HepG2 (cell line): Measurements from ENCODE around the gene RPL36AL. TPM values are rescaled to one million over a fixed set of nuclear protein-coding genes. Genes with fewer than 3 reads are reported as not detected.

Experiments used
- ASH2L ChIP-seq: fragments of 300-600, 200-600 bp; sonication (generic); IDR thresholded peaks from 2 replicates; pipeline ENCODE4 v1.7.0; 2017; ENCODE audit warnings: low read depth, mild to moderate bottlenecking, moderate library complexity, mixed read lengths, low read length; ENCODE audit not compliant: insufficient read length
- BRF2 ChIP-seq: sonication (generic); formaldehyde crosslinking; IDR thresholded peaks from 2 replicates; pipeline ENCODE4 v1.8.1; 2022; ENCODE audit warnings: mild to moderate bottlenecking, missing genetic modification reagents
- CENPT ChIP-seq: sonication (generic); formaldehyde crosslinking; IDR thresholded peaks from 2 replicates; pipeline ENCODE4 v1.8.0; 2022; ENCODE audit warnings: low read depth, mild to moderate bottlenecking, moderate library complexity, missing genetic modification reagents
- FOXK2 ChIP-seq: fragments of 450-650 bp; IDR thresholded peaks from 2 replicates; pipeline ENCODE4 v1.6.1; 2016
- MTF2 ChIP-seq: sonication (generic); formaldehyde crosslinking; IDR thresholded peaks from 2 replicates; pipeline ENCODE4 v1.5.0; 2020; ENCODE audit warnings: missing genetic modification reagents, borderline replicate concordance
- STAG1 ChIP-seq: sonication (generic); formaldehyde crosslinking; IDR thresholded peaks from 2 replicates; pipeline ENCODE4 v1.4.0; 2020; ENCODE audit warnings: missing genetic modification reagents
- STAT5B ChIP-seq: sonication (generic); formaldehyde crosslinking; IDR thresholded peaks from 2 replicates; pipeline ENCODE4 v1.4.0; 2020; ENCODE audit warnings: missing genetic modification reagents
- TMF1 ChIP-seq: sonication (generic); formaldehyde crosslinking; IDR thresholded peaks from 2 replicates; pipeline ENCODE4 v1.8.1; 2022; ENCODE audit warnings: low read depth, missing genetic modification reagents
- ZBTB39 ChIP-seq: sonication (generic); formaldehyde crosslinking; IDR thresholded peaks from 2 replicates; pipeline ENCODE4 v1.5.0; 2020; ENCODE audit warnings: missing genetic modification reagents
- ZBTB42 ChIP-seq: sonication (generic); formaldehyde crosslinking; IDR thresholded peaks from 2 replicates; pipeline ENCODE4 v1.5.0; 2020; ENCODE audit warnings: mild to moderate bottlenecking, missing genetic modification reagents
- ZFY ChIP-seq: sonication (generic); formaldehyde crosslinking; IDR thresholded peaks from 2 replicates; pipeline ENCODE4 v1.4.0; 2020; ENCODE audit warnings: missing genetic modification reagents
- ZMAT3 ChIP-seq: sonication (generic); formaldehyde crosslinking; conservative IDR thresholded peaks from 2 replicates; pipeline ENCODE4 v1.7.0; 2021; ENCODE audit warnings: missing genetic modification reagents
- ZMAT5 ChIP-seq: sonication (generic); formaldehyde crosslinking; IDR thresholded peaks from 2 replicates; pipeline ENCODE4 v1.5.0; 2020; ENCODE audit warnings: mild to moderate bottlenecking, low read depth, missing genetic modification reagents, borderline replicate concordance
- ZNF138 ChIP-seq: sonication (generic); formaldehyde crosslinking; IDR thresholded peaks from 2 replicates; pipeline ENCODE4 v1.5.0; 2020; ENCODE audit warnings: mild to moderate bottlenecking, low read depth, missing genetic modification reagents
- ZNF367 ChIP-seq: sonication (generic); formaldehyde crosslinking; IDR thresholded peaks from 2 replicates; pipeline ENCODE4 v1.4.0; 2020; ENCODE audit warnings: missing genetic modification reagents, borderline replicate concordance
- ZNF414 ChIP-seq: sonication (generic); formaldehyde crosslinking; IDR thresholded peaks from 2 replicates; pipeline ENCODE4 v1.5.0; 2020; ENCODE audit warnings: missing genetic modification reagents
- ZNF496 ChIP-seq: sonication (generic); formaldehyde crosslinking; IDR thresholded peaks from 2 replicates; pipeline ENCODE4 v1.8.1; 2023; ENCODE audit warnings: mild to moderate bottlenecking, moderate library complexity, missing genetic modification reagents; ENCODE audit not compliant: insufficient replicate concordance
- ZNF501 ChIP-seq: sonication (generic); formaldehyde crosslinking; IDR thresholded peaks from 2 replicates; pipeline ENCODE4 v1.5.1; 2020; ENCODE audit warnings: mild to moderate bottlenecking, moderate library complexity, missing genetic modification reagents
- ZNF616 ChIP-seq: sonication (generic); formaldehyde crosslinking; IDR thresholded peaks from 2 replicates; pipeline ENCODE4 v1.5.0; 2020; ENCODE audit warnings: low read depth, mild to moderate bottlenecking, missing genetic modification reagents
- ZNF703 ChIP-seq: sonication (generic); formaldehyde crosslinking; IDR thresholded peaks from 2 replicates; pipeline ENCODE4 v1.5.1; 2020; ENCODE audit warnings: missing genetic modification reagents, mild to moderate bottlenecking, moderate library complexity, borderline replicate concordance
- ZNF747 ChIP-seq: sonication (generic); formaldehyde crosslinking; IDR thresholded peaks from 2 replicates; pipeline ENCODE4 v1.8.1; 2023; ENCODE audit warnings: missing genetic modification reagents, mild to moderate bottlenecking, borderline replicate concordance
- ZNF772 ChIP-seq: sonication (generic); formaldehyde crosslinking; IDR thresholded peaks from 2 replicates; pipeline ENCODE4 v1.5.0; 2020; ENCODE audit warnings: mild to moderate bottlenecking, missing genetic modification reagents
- ZSCAN12 ChIP-seq: sonication (generic); formaldehyde crosslinking; IDR thresholded peaks from 2 replicates; pipeline ENCODE4 v1.9.0; 2021; ENCODE audit warnings: mild to moderate bottlenecking, missing genetic modification reagents
- polyA plus RNA-seq, 8 experiments: library from polyadenylated mRNA; depleted of rRNA in 3 of 8; stranded (reverse) in 7 of 8; unstranded in 1 of 8; fragments of >200 nt; fragmentation: Illumina TruSeq in 4 of 8; extraction: Trizol in 4 of 8; gene quantifications; 2 replicates each; pipeline versions ENCODE4 v1.2.1 to v1.2.3, GENCODE V29; 2011 to 2016; ENCODE audit warnings: low read depth in 4 of 8, missing spikeins in 1 of 8, mixed read lengths in 1 of 8; ENCODE audit not compliant: insufficient read depth in 1 of 8
- total RNA-seq, 5 experiments: library from RNA; depleted of rRNA; stranded (reverse); fragments of >200 nt; fragmentation: Illumina TruSeq; extraction: Trizol; gene quantifications; 2 replicates each; pipeline ENCODE4 v1.2.3, GENCODE V29; 2016; ENCODE audit warnings: low read depth in 1 of 5

RPL36AL gene
- total and polyA plus RNA-seq, 2 of the 13 experiments (the other 11 are each of a cell fraction or from before 2014, with no cell fraction given) = 90.0 to 294 TPM

GRCh38 chr14:49634547-49635334 is 14.3 kb upstream of the RPL36AL start, which contains the start of gene DNAAF2 (continued):
- TF ChIP-seq ZBTB39 (CRISPR knock-in tag) (peak; percentile 82), ZNF616 (CRISPR knock-in tag) (peak; percentile 87), CENPT (CRISPR knock-in tag) (peak; percentile 87; the same call in 1 of the 2 replicates), ZNF496 (CRISPR knock-in tag) (no peak), ZBTB42 (CRISPR knock-in tag) (0 out of 2 replicates have a peak, but pooled peaks have one; percentile 14), ZNF772 (peak; percentile 49), ZNF703 (peak; percentile 95), STAT5B (CRISPR knock-in tag) (no peak), FOXK2 (no peak), ZFY (CRISPR knock-in tag) (peak; percentile 36), ZNF367 (no peak), MTF2 (CRISPR knock-in tag) (0 out of 2 replicates have a peak, but pooled peaks have one; percentile 66), ZMAT3 (CRISPR knock-in tag) (peak; percentile 54; the same call in 1 of the 2 replicates), ZNF501 (0 out of 2 replicates have a peak, but pooled peaks have one; percentile 46), ZMAT5 (CRISPR knock-in tag) (no peak), ZNF138 (CRISPR knock-in tag) (peak; percentile 94), BRF2 (CRISPR knock-in tag) (peak; percentile 67; the same call in 1 of the 2 replicates), ZNF414 (CRISPR knock-in tag) (peak; percentile 47; the same call in 1 of the 2 replicates), ZNF747 (peak; percentile 46; the same call in 1 of the 2 replicates), TMF1 (CRISPR knock-in tag) (peak; percentile 74; the same call in 1 of the 2 replicates), STAG1 (CRISPR knock-in tag) (no peak; the same call in 1 of the 2 replicates), ZSCAN12 (CRISPR knock-in tag) (0 out of 2 replicates have a peak, but pooled peaks have one; percentile 40), ASH2L (peak; percentile 2)
